SU-DHL-6 (cell line): ENCODE data around the gene PKD1.
"Not testable (repeated sequence)": the region's sequence is repeated elsewhere in the genome, so short reads cannot be mapped to it uniquely, and the experiment has no call there.

Experiments used
- H2AFZ ChIP-seq: fragments of 200-600 bp; sonication (generic); 2 replicates; pipeline ENCODE4 v1.6.1; 2014; ENCODE audit warnings: low read depth, mild to moderate bottlenecking, moderate library complexity, mixed read lengths, antibody characterized with exemption, low read length; ENCODE audit not compliant: severe bottlenecking
- H3F3A ChIP-seq: fragments of 200-600 bp; shearing (Covaris generic); 2 replicates; pipeline ENCODE4 v1.6.0; 2016; ENCODE audit warnings: antibody characterized with exemption, mild to moderate bottlenecking; ENCODE audit not compliant: insufficient read depth
- H3K27ac ChIP-seq: fragments of 200-600 bp; sonication (generic); 2 replicates; pipeline ENCODE4 v1.5.1; 2016; ENCODE audit warnings: low read depth, mild to moderate bottlenecking, low read length, moderate library complexity, mixed read lengths
- H3K27me3 ChIP-seq: fragments of 200-600 bp; sonication (generic), shearing (Covaris generic); 2 replicates; pipeline ENCODE4 v1.6.0; 2014; ENCODE audit warnings: mild to moderate bottlenecking, low read length
- H3K36me3 ChIP-seq: fragments of 200-600 bp; sonication (generic); 2 replicates; pipeline ENCODE4 v1.6.1; 2014; ENCODE audit warnings: mild to moderate bottlenecking, low read length, mixed read lengths
- H3K4me2 ChIP-seq: fragments of 300-600, 200-600 bp; shearing (Covaris generic), sonication (generic); 2 replicates; pipeline ENCODE4 v1.6.0; 2014; ENCODE audit warnings: low read length, low read depth, mild to moderate bottlenecking; ENCODE audit not compliant: poor library complexity, severe bottlenecking
- H3K4me3 ChIP-seq: fragments of 200-600 bp; sonication (generic); 2 replicates; pipeline ENCODE4 v1.5.1; 2014; ENCODE audit warnings: antibody characterized with exemption, low read length, mild to moderate bottlenecking, mixed read lengths; ENCODE audit not compliant: insufficient read depth, poor library complexity, severe bottlenecking
- H3K79me2 ChIP-seq: fragments of 200-600 bp; sonication (generic); 2 replicates; pipeline ENCODE4 v1.6.1; 2014; ENCODE audit warnings: mild to moderate bottlenecking, low read length, moderate library complexity; ENCODE audit not compliant: insufficient read depth
- H3K9ac ChIP-seq: fragments of 200-600 bp; sonication (generic); 2 replicates; pipeline ENCODE4 v1.7.0; 2014; ENCODE audit warnings: mild to moderate bottlenecking, low read length
- H3K9me2 ChIP-seq: fragments of 200-600 bp; sonication (generic); replicated peaks from 2 replicates; pipeline ENCODE4 v1.6.1; 2014; ENCODE audit warnings: low read length; ENCODE audit not compliant: insufficient read depth
- H3K9me3 ChIP-seq: fragments of 200-600 bp; sonication (generic); 2 replicates; pipeline ENCODE4 v1.6.1; 2014; ENCODE audit warnings: low read length, mixed read lengths; ENCODE audit not compliant: insufficient read depth
- H4K20me1 ChIP-seq: fragments of 200-600 bp; sonication (generic); 2 replicates; pipeline ENCODE4 v1.6.1; 2014; ENCODE audit warnings: low read depth, mild to moderate bottlenecking, antibody characterized with exemption, low read length, moderate library complexity, mixed read lengths
- CTCF ChIP-seq: fragments of 200-600 bp; sonication (generic); IDR thresholded peaks from one replicate; pipeline ENCODE4 v1.5.1; 2017; ENCODE audit warnings: antibody characterized with exemption, mild to moderate bottlenecking, low read length, moderate library complexity; ENCODE audit not compliant: insufficient read depth, poor library complexity, severe bottlenecking
- EZH2phosphoT487 ChIP-seq: fragments of 200-600 bp; sonication (generic), shearing (Covaris generic); conservative IDR thresholded peaks from 2 replicates; pipeline ENCODE4 v1.6.1; 2018; ENCODE audit warnings: mild to moderate bottlenecking, antibody characterized with exemption, low read length, moderate library complexity, mixed read lengths

PKD1 gene

DNA sequence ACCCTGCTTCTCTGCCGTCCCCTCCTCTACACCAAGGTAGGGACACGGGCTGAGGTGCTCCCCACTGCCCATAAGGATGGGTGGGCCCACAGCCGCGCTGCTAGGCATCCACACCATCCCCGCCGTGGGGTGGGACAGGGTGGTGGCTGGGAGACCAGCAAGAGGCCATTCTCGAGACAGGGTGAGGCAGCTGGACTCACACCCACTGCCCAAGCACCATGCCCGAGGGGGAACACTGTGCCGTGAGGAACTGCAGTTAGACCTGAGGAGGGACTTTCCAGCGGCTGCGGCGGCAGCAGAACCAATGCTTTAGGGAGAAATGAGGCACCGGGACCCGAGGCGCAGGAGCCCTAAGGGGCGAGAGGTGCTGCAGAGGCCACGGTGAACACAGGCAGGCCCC is 13.3 kb downstream of the PKD1 start:
- TF ChIP-seq CTCF (no peak), EZH2phosphoT487 (no peak)
- Histone ChIP-seq H3K9me2 (no peaks in the 10 kb centered on the region), H3K36me3 (no peaks in the 10 kb centered on the region), H3F3A (no peaks in the 10 kb centered on the region), H4K20me1 (no peaks in the 10 kb centered on the region), H3K9ac (no peak overlapping the region), H3K79me2 (no peaks in the 10 kb centered on the region), H3K27me3 (no peaks in the 10 kb centered on the region), H3K4me2 (no peak overlapping the region), H2AFZ (no peak overlapping the region), H3K9me3 (no peaks in the 10 kb centered on the region), H3K4me3 (no peak overlapping the region), H3K27ac (no peak overlapping the region)

GRCh38 chr16:2121853-2122252 is 13.8 kb downstream of the PKD1 start:
- Histone ChIP-seq H3K9ac (no peak overlapping the region), H3K4me3 (no peak overlapping the region), H3K36me3 (no peaks in the 10 kb centered on the region), H3K27ac (no peak overlapping the region), H2AFZ (no peak overlapping the region), H3K27me3 (no peaks in the 10 kb centered on the region), H3K9me3 (no peaks in the 10 kb centered on the region), H3K4me2 (no peak overlapping the region), H3F3A (no peaks in the 10 kb centered on the region), H3K79me2 (no peaks in the 10 kb centered on the region), H3K9me2 (no peaks in the 10 kb centered on the region), H4K20me1 (no peaks in the 10 kb centered on the region)
- TF ChIP-seq CTCF (no peak), EZH2phosphoT487 (no peak)

- H3K9me3 ChIP-seq, H2AFZ ChIP-seq, H3K9ac ChIP-seq, H3F3A ChIP-seq, H3K27ac ChIP-seq, H3K36me3 ChIP-seq, H3K9me2 ChIP-seq, H3K4me2 ChIP-seq, H3K79me2 ChIP-seq, H4K20me1 ChIP-seq, H3K27me3 ChIP-seq, H3K4me3 ChIP-seq: not testable (repeated sequence)
Measured at GRCh38 chr16:2121325-2121724, 14.4 kb downstream of the PKD1 start.

DNA sequence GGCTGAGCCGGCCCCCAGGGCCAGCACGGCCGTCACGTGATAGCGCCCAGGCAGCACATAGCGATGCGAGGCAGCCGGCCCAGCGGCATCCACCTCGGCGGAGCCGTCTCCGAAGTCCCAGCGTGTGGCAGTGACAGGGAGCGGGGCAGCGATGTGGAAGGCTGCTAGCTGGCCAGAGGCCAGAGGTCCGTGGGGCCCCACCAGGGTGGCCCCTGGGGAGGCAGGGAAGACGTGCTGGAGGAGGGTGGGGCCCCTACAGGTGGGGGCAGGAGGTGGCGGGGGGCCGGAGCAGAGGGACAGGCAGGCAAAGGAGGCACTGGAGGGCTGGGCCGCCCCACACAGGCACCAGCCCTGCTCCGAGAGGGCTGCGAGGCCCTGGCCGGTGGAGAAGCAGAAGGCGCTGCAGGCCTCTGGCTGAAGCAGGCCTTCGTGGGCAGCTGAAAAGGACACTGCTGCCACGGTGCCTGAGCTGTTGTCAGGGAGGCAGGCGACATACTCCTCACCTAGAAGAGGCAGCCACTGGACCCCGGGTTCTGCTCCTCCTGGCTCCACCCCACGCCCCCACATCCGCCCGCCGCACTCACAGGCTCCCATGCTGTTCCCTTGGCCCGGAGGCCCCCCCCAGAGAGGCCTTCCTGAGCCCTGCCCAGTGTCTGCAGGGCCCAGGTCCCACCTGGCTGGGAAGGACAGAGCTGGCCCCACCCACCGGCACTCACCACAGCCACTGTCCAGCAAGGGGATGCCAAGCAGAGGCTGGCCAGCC is 17.6 kb downstream of the PKD1 start:
- not testable (repeated sequence) for H3K27ac ChIP-seq, H2AFZ ChIP-seq, H3K9ac ChIP-seq, H4K20me1 ChIP-seq, H3K79me2 ChIP-seq, H3K36me3 ChIP-seq, H3F3A ChIP-seq, H3K9me3 ChIP-seq, H3K4me2 ChIP-seq, H3K9me2 ChIP-seq, H3K27me3 ChIP-seq, H3K4me3 ChIP-seq

GRCh38 chr16:2117341-2117740 is 18.4 kb downstream of the PKD1 start:
- not testable (repeated sequence) for H2AFZ ChIP-seq, H3K4me3 ChIP-seq, H3K9ac ChIP-seq

DNA sequence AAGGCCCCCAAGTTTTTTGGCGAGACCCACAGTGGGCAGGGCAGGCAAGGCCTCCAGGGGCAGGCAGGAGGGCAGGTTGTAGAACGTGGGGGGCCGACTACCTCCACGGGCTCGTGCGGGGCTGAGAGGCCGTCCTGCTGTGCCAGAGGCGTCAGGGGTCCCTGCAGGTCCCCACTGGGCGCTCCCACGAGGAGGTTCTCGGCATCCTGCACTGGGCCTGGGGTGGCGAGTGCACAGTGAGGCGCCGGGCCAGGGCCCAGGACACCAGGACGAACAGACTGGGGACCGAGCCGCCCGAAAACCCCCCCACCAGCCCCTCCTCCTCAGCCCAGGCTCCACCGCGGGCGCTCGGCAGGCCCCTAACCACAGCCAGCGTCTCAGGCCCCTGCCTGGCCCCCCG is 19.3 kb downstream of the PKD1 start:
- not testable (repeated sequence) for H4K20me1 ChIP-seq

More at GRCh38 chr16:2117341-2117740, 18.4 kb downstream of the PKD1 start:
- H3K4me2 ChIP-seq, H3K79me2 ChIP-seq, H3K27me3 ChIP-seq, H3K27ac ChIP-seq, H3F3A ChIP-seq, H3K36me3 ChIP-seq, H3K9me3 ChIP-seq, H3K9me2 ChIP-seq, H4K20me1 ChIP-seq: not testable (repeated sequence)

More for the DNA sequence above, 19.3 kb downstream of the PKD1 start:
- H3K27me3 ChIP-seq, H3K27ac ChIP-seq, H3K4me3 ChIP-seq, H3F3A ChIP-seq, H3K4me2 ChIP-seq, H3K9me2 ChIP-seq, H3K79me2 ChIP-seq, H2AFZ ChIP-seq, H3K9me3 ChIP-seq, H3K36me3 ChIP-seq, H3K9ac ChIP-seq: not testable (repeated sequence)
